ENCODE data around the gene SGCA.

- TF ChIP-seq POLR2A (IDR thresholded peaks at IDR 0.05; ENCODE audit: low read depth, low read length) (no peak), SPI1 (IDR thresholded peaks at IDR 0.05; ENCODE audit: low read depth, low read length) (no peak), POLR2AphosphoS5 (IDR thresholded peaks at IDR 0.05; ENCODE audit: low read depth, low read length) (no peak)
Measured at GRCh38 chr17:50184064-50184463, 18.3 kb downstream of the SGCA start.
